Uterus (tissue), 4 donors: ENCODE results near the gene FXR1. TPM values are rescaled to one million over a fixed set of nuclear protein-coding genes. Genes with fewer than 3 reads are reported as not detected.

Source experiments
- DNase-seq, 2 donors: peaks; one replicate each; pipeline ENCODE4 v3.0.0-alpha.2; 2019 to 2020
- H3K27ac ChIP-seq, 2 donors: fragments of 200-600 bp; sonication (generic); 1 replicate in 1 of 2; 2 replicates in 1 of 2; pipeline ENCODE4 v1.5.1; 2016 to 2018
- H3K27me3 ChIP-seq, 2 donors: fragments of 200-600 bp; sonication (generic); one replicate each; pipeline ENCODE4 v1.5.1; 2018 to 2019; ENCODE audit warnings: control low read depth in 1 of 2
- H3K36me3 ChIP-seq, 2 donors: fragments of 200-600 bp; sonication (generic); one replicate each; pipeline ENCODE4 v1.5.1; 2019; ENCODE audit warnings: control low read depth in 1 of 2
- H3K4me1 ChIP-seq, 2 donors: fragments of 200-600 bp; sonication (generic); one replicate each; pipeline ENCODE4 v1.5.1; 2018 to 2019; ENCODE audit warnings: control low read depth in 1 of 2
- H3K4me3 ChIP-seq, 2 donors: fragments of 200-600 bp; sonication (generic); 1 replicate in 1 of 2; 2 replicates in 1 of 2; pipeline ENCODE4 v1.5.1; 2018 to 2019; ENCODE audit warnings: mild to moderate bottlenecking in 1 of 2
- H3K9me3 ChIP-seq, 2 donors: fragments of 200-600 bp; sonication (generic); one replicate each; pipeline ENCODE4 v1.5.1; 2019; ENCODE audit warnings: control low read depth in 1 of 2
- POLR2A ChIP-seq, 2 donors: fragments of 450-650 bp; IDR thresholded peaks; one replicate each; pipeline ENCODE4 v1.6.1; 2016; ENCODE audit warnings: antibody characterized with exemption in 2 of 2, mild to moderate bottlenecking in 1 of 2, moderate library complexity in 1 of 2
- intact Hi-C: fragments of 100-400 bp; cut with DNase I; formaldehyde crosslinking; loops from one replicate; pipeline ENCODE4 v1.15.1; 2023; ENCODE audit warnings: low total_unique reads
- total RNA-seq, 4 donors: library from RNA; depleted of rRNA in 3 of 4; stranded (reverse); fragments of >200 nt in 3 of 4; gene quantifications; one replicate each; pipeline versions ENCODE4 v1.1.0 to v1.2.4, GENCODE V29; 2014 to 2023
- TF ChIP-seq, protein P1 (sequence below), 4 experiments: fragments of 200-600 bp in 2 of 4; fragments of 450-650 bp in 2 of 4; sonication (generic) in 2 of 4; IDR thresholded peaks; one replicate each; pipeline ENCODE4 v1.5.1; 2016 to 2019; ENCODE audit warnings: antibody characterized with exemption in 4 of 4, mild to moderate bottlenecking in 2 of 4, moderate library complexity in 1 of 4
- donor health status: DM: yes; HTN: yes; CAD: no.

Gene FXR1
- total RNA-seq, 4 donors from 2014 or later: 84.5 to 236 (median 108) TPM

DNA sequence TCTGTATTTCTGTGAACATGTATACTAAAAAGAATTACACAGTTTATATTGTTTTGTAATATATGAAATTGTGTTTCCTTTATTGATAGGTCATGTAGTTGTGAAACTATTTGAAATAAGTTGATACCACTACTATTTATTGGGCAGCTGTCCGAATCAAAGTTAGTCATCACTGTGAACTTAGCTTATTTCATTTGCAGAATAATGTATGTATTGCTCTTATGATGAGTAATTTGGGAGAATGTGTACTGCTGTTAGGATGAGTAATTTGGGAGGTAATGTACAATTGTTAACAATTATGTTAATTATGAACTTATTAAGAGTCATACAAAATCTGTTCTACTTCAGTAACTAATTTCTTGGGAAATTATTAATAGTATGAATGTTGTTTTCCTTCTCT is 22.2 kb downstream of the FXR1 start:
- no peaks in the 10 kb centered on the region for H3K9me3 ChIP-seq
- TF ChIP-seq POLR2A (IDR thresholded peaks at IDR 0.05): no peak
- TF ChIP-seq, protein P1, sequence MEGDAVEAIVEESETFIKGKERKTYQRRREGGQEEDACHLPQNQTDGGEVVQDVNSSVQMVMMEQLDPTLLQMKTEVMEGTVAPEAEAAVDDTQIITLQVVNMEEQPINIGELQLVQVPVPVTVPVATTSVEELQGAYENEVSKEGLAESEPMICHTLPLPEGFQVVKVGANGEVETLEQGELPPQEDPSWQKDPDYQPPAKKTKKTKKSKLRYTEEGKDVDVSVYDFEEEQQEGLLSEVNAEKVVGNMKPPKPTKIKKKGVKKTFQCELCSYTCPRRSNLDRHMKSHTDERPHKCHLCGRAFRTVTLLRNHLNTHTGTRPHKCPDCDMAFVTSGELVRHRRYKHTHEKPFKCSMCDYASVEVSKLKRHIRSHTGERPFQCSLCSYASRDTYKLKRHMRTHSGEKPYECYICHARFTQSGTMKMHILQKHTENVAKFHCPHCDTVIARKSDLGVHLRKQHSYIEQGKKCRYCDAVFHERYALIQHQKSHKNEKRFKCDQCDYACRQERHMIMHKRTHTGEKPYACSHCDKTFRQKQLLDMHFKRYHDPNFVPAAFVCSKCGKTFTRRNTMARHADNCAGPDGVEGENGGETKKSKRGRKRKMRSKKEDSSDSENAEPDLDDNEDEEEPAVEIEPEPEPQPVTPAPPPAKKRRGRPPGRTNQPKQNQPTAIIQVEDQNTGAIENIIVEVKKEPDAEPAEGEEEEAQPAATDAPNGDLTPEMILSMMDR (IDR thresholded peaks at IDR 0.05): no peak
- DNase-seq: no peak
- H3K4me3 ChIP-seq: no peak overlapping the region
- no peak overlapping the region for H3K27ac ChIP-seq
- H3K36me3 ChIP-seq: no peaks in the 10 kb centered on the region
- intact Hi-C loops: no loop called here
- H3K4me1 ChIP-seq: no peaks in the 10 kb centered on the region
- no peaks in the 10 kb centered on the region for H3K27me3 ChIP-seq

DNA sequence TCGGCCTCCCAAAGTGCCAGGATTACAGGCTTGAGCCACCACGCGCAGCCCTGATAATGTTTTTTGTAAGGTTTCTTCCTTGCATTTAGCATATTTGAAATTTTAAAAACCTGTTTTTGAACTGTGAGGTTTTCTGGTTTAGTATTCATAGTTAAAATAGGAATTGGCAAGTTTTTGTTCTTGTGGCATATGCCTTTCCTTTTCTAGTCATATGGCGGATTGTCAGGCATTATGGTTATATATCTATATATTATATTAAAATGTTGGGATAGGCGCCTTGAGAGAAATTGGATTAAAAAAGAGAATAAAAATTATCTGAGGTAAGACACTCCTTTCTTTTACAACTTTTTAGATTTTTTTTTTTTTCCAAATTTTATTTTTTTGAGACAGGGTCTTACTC is 28.4 kb downstream of the FXR1 start:
- no peak for TF ChIP-seq POLR2A (IDR thresholded peaks at IDR 0.05)
- TF ChIP-seq, protein P1 (IDR thresholded peaks at IDR 0.05): no peak
- no peaks in the 10 kb centered on the region for H3K4me1 ChIP-seq
- no peaks in the 10 kb centered on the region for H3K9me3 ChIP-seq
- H3K27ac ChIP-seq: no peak overlapping the region
- no peaks in the 10 kb centered on the region for H3K27me3 ChIP-seq
- H3K4me3 ChIP-seq: no peak overlapping the region
- intact Hi-C loops: no loop called here
- DNase-seq: no peak
- H3K36me3 ChIP-seq: no peaks in the 10 kb centered on the region

DNA sequence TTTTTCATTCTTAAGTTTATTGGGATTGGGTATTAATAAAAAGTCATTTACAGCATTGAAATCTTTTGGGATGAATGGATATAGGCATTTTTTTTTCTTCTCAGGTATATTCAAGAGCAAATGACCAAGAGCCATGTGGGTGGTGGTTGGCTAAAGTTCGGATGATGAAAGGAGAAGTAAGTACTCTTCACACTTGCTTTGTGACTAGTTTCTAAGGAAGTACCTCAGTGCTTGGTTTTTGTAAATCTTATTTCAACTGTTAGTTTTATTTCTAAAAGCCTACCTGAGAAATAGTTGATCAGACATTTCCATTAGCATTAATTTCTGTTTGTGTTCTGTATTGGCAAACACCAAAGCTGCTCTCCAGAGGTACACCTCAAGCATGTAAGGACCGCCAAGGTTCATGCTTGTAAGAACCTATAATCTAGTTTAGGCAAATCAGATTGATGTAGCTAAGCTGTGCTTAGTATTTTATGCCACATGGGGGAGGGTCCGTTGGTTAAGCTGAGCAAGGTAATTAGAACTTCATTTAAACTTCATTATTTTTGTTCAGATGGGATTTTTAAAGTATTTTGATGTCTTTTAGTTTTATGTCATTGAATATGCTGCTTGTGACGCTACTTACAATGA is 35.4 kb downstream of the FXR1 start:
- H3K27me3 ChIP-seq: no peaks in the 10 kb centered on the region
- intact Hi-C loops: no loop called here
- no peak for DNase-seq
- H3K4me1 ChIP-seq: no peaks in the 10 kb centered on the region
- no peak for TF ChIP-seq POLR2A (IDR thresholded peaks at IDR 0.05)
- TF ChIP-seq, protein P1 (IDR thresholded peaks at IDR 0.05): no peak
- H3K4me3 ChIP-seq: no peak overlapping the region
- H3K36me3 ChIP-seq: no peaks in the 10 kb centered on the region
- no peaks in the 10 kb centered on the region for H3K9me3 ChIP-seq
- no peak overlapping the region for H3K27ac ChIP-seq

DNA sequence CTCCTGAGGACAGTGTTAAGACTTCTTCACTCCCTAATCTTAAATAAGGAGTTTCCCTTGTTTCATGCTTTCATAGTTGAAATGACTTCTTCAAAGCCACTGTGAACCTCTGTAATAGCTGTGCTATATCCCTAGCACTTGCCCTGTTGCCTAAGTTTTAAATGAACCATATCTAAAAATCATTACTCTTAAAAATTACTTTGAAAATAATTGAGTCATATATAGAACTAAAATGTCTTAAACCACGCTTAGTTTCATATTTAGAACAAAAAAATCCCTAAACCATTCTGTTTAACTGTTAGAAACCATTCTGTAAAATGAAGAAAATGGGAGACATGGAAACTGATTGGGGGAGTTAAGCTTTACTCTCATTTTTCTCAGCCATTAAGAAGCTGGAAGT is 47.2 kb downstream of the FXR1 start:
- Histone ChIP-seq H3K4me1 (no peaks in the 10 kb centered on the region), H3K4me3 (no peak overlapping the region), H3K27ac (no peak overlapping the region), H3K36me3 (no peaks in the 10 kb centered on the region), H3K27me3 (no peaks in the 10 kb centered on the region), H3K9me3 (no peaks in the 10 kb centered on the region)
- no peak for TF ChIP-seq POLR2A (IDR thresholded peaks at IDR 0.05)
- TF ChIP-seq, protein P1 (IDR thresholded peaks at IDR 0.05): no peak
- no peak for DNase-seq
- intact Hi-C loops: no loop called here

DNA sequence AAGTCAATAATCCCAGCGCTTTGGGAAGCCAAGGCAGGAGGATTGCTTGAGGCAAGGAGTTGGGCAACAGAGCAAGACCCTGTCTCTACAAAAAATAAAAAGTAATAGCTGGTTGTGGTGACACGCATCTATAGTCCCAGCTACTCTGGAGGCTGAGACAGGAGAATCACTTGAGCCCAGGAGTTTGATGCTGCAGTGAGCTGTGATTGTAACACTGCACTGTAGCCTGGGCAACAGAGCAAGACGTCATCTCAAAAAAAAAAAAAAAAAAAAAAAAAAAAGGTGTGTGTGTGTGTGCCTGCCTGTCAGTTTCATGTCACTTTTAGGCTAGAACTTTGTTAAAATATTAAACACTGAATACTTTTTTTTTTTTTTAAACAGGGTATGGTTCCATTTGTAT is 48.6 kb downstream of the FXR1 start:
- Histone ChIP-seq H3K9me3 (no peaks in the 10 kb centered on the region), H3K36me3 (no peaks in the 10 kb centered on the region), H3K4me3 (no peak overlapping the region), H3K27me3 (no peaks in the 10 kb centered on the region), H3K27ac (no peak overlapping the region), H3K4me1 (no peaks in the 10 kb centered on the region)
- no peak for DNase-seq
- TF ChIP-seq, protein P1 (IDR thresholded peaks at IDR 0.05): no peak
- TF ChIP-seq POLR2A (IDR thresholded peaks at IDR 0.05): no peak
- intact Hi-C loops: no loop called here
